Endometrial microvascular endothelial cells (primary cell): Measurements from ENCODE around the gene DNAAF1. TPM values are rescaled to one million over a fixed set of nuclear protein-coding genes. Genes with fewer than 3 reads are reported as not detected.

ENCODE experiments used
- in situ Hi-C: cut with HindIII; loops from 2 replicates; pipeline ENCODE4 v1.10.0; 2017; ENCODE audit warnings: low sequenced_read_pairs, low pct_unique_long_range_greater_than_20kb; ENCODE audit errors: inconsistent ontology term
- total RNA-seq: library from RNA; depleted of rRNA; stranded (reverse); fragments of >200 nt; gene quantifications from one replicate; pipeline ENCODE4 v1.2.3, GENCODE V29; 2015; ENCODE audit errors: inconsistent ontology term

Gene DNAAF1
- total RNA-seq, 1 donor from 2014 or later, result not detected

GRCh38 chr16:84223456-84223855 is 78.3 kb downstream of the DNAAF1 start:
- in situ Hi-C loops, result no loop called here

DNA sequence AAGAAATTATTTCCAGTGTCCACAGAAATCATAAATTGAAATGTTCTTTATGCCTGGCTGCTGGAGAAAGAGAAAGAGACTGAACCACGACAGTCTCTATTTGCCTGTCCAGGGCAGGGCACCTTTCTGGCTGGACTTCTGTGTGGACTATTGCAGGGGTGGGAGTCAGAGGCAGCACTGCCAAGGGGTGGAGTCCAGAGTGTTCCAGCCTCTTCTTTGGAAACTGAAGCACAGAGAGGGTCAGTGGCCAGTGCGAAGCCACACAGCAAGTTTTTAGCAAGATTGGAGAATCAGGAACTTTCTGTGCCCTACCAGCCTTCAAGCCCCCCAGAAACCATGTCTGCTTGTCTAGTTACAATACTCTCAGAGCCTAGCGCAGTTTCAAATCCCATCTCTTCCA is 79.4 kb downstream of the DNAAF1 start:
- in situ Hi-C loops, result no loop called here

- in situ Hi-C loops, result no loop called here
Observed at GRCh38 chr16:84225126-84225525, 80.0 kb downstream of the DNAAF1 start.

DNA sequence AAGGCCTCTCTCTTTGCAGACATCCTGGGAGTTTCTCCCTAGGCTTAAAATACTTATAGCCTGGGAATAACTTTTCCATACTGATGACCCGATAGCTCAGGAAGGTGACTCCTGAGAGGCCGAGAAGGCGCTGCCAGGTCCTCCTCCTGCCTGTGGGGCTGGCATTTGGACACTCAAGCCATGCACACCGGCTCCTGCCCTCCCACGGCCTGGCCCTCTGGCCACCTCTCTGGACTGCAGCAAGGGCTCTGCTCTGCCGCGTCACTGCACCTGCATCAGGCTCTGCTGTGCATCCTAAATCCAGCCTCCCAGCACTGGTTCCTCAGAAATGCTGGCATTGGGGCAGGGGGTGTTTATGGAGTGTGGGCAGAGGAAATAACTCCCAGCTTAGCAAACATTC is 80.5 kb downstream of the DNAAF1 start:
- in situ Hi-C loops, result no loop called here

GRCh38 chr16:84226026-84226425 is 80.9 kb downstream of the DNAAF1 start:
- in situ Hi-C loops, result no loop called here

Other genes starting within 250 kb of the DNAAF1 start
- gene MLYCD, start 246.2 kb upstream of the DNAAF1 start, total RNA-seq, result 1.8 TPM
- gene OSGIN1, start 192.1 kb upstream of the DNAAF1 start, total RNA-seq, result 11.1 TPM
- gene NECAB2, start 177.1 kb upstream of the DNAAF1 start, total RNA-seq, result not detected
- gene SLC38A8, start 102.5 kb upstream of the DNAAF1 start, total RNA-seq, result not detected
- 135 TPM for gene MBTPS1, start 28.4 kb upstream of the DNAAF1 start, total RNA-seq
- gene HSDL1, start 131 bp upstream of the DNAAF1 start, total RNA-seq, result 20.6 TPM
- 51.9 TPM for gene TAF1C, start 41.7 kb downstream of the DNAAF1 start, total RNA-seq
- not detected for gene ADAD2, start 45.8 kb downstream of the DNAAF1 start, total RNA-seq
- gene KCNG4, start 94.7 kb downstream of the DNAAF1 start, total RNA-seq, result not detected
- 0.37 TPM for gene WFDC1, start 149.6 kb downstream of the DNAAF1 start, total RNA-seq
- not detected for gene ATP2C2, start 223.2 kb downstream of the DNAAF1 start, total RNA-seq